Measurements from ENCODE around the gene SLC12A9. TPM values are rescaled to one million over a fixed set of nuclear protein-coding genes. Genes with fewer than 3 reads are reported as not detected.
"Not testable (repeated sequence)": the region's sequence is repeated elsewhere in the genome, so short reads cannot be mapped to it uniquely, and the experiment has no call there.

Gene SLC12A9
- polyA plus RNA-seq, 1 donor: 20.7 TPM

- no peak for DNase-seq (ENCODE audit: low read depth)
These were observed 43.6 kb downstream of the SLC12A9 start for GRCh38 chr7:100895956-100896731.

- DNase-seq (ENCODE audit: low read depth): no peak
These were observed 44.5 kb downstream of the SLC12A9 start for GRCh38 chr7:100896732-100897608.

DNA sequence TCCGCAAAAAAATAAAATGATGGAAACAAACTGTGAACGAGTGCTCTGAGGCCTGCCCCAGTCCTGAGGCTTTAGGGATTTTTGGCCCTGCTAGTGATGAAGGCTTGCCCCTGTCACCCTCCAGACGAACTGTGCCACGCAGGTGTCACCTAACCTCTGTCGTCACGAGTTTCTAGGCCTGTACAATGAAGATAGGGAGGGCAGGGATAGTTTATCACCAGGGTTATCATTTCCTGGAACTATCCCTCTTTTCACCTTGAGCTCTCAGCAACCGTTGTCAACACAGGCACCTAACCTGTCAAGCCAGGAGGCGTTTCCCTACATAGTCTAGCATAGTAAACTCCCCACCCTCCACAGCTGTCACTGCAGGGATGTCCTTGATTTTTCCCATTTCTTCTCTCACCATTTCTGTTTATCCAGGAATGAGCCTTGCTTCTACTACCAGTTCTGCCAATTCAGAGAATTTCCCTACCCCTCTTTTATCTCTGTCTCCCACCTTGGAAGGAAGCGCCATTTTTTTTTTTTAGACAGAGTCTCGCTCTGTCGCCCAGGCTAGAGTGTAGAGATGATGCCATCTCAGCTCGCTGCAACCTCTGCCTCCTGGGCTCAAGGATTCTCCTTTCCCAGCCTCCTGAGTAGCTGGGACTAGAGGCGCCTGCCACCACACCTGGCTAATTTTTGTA, 45.4 kb downstream of the SLC12A9 start:
- no peak for DNase-seq (ENCODE audit: low read depth)

DNA sequence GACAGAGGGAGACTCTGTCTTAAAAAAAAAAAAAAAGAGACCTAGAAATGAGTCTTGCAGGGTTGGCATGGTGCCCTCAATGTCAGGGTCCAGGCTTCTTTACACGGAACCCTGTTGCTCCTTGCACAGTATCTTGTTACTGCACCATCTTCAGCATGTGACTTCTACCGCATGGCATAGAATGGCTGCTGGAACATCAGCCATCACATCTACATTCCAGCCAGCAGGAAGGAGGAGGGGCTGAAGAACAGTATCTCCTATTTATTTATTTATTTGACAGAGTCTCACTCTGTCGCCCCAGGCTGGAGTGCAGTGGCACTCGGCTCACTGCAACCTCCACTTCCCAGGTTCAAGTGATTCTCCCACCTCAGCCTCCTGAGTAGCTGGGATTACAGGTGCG, 46.9 kb downstream of the SLC12A9 start:
- DNase-seq (ENCODE audit: low read depth): no peak

DNA sequence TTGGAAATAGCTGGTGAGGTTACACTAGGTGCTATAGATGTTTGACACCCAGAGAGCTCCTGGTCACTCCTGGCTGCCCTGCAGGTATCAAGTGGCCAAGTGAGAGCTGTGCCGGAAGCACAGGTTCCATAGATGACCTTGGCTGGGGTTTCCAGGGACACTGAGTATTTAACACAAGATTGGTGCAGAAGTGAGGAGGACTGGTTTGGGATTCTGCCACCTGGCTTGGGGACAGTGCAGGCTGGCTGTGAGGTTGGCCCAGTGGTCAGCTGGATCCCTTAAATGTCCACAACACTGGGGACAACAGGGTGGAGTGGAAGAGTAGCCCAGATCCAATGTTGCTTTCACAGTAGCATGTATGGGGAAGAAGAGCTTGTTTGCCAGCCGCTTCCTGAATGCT, 48.5 kb downstream of the SLC12A9 start:
- DNase-seq (ENCODE audit: low read depth): no peak

DNA sequence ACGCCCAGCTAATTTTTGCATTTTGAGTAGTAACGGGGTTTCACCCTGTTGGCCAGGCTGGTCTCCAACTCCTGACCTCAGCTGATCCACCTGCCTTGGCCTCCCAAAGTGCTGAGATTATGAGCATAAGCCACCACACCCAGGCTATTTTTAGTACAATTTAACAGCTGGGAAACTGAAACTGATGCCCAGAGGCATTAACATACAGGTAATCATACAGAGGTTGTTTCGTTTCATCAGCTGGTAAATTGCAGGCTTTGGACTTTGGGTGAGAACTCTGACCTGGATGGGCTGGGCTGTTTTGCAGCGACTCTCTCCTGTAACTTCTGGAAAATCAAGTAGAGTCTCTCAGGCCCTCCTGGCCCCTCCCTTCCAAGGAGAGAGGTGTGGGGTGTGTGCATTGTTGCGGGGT, 49.4 kb downstream of the SLC12A9 start:
- DNase-seq (ENCODE audit: low read depth): no peak

GRCh38 chr7:100902638-100903037, 50.1 kb downstream of the SLC12A9 start:
- DNase-seq (ENCODE audit: low read depth): no peak

- DNase-seq (ENCODE audit: low read depth): no peak
These were observed 56.0 kb downstream of the SLC12A9 start for GRCh38 chr7:100908512-100908911.

- DNase-seq (ENCODE audit: low read depth): not testable (repeated sequence)
These were observed 57.9 kb downstream of the SLC12A9 start for GRCh38 chr7:100910443-100910842.

DNA sequence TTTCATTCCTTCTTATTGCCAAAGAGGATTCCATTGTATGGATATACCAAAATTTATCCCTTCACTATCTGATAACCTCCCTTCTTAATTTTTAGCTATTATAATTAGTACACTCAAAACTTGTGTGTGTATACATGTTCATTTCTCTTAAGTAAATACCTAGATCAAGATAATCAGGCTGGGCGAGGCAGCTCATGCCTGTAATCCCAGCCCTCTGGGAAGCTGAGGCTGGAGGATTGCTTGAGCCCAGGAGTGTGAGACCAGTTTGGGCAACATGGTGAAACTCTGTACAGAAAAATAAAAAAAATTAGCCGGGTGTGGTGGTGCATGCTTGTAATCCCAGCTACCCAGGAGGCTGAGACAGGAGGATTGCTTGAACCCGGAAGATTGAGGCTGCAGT, 59.0 kb downstream of the SLC12A9 start:
- no peak for DNase-seq (ENCODE audit: low read depth)

DNA sequence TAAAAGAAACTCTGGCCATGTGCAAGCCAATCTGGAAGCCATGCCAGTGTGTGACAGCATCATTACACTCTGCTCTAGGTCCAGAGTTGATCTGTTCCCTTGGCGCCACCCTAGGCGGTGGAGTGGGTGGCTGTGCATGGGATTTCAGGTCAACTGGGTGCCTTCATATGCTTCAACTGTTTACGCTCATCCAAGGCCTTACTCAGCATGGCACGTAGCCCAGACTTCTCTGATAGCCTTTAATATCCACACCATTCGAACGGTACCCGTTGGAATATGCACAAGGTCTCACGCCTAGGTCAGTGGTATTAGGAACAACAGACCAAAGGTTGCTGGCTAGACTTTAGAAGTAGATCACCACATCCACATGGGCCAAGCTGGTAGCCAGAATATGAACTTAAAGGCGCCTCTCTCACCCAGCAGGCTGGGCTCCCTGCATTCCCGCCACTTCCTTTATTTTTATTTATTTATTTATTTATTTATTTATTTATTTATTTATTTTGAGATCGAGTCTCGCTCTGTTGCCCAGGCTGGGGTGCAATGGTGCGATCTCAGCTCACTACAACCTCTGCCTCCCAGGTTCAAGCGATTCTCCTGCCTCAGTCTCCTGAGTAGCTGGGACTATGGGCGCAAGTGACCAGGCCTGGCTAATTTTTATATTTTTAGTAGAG, 61.8 kb downstream of the SLC12A9 start:
- no peak for DNase-seq (ENCODE audit: low read depth)

DNA sequence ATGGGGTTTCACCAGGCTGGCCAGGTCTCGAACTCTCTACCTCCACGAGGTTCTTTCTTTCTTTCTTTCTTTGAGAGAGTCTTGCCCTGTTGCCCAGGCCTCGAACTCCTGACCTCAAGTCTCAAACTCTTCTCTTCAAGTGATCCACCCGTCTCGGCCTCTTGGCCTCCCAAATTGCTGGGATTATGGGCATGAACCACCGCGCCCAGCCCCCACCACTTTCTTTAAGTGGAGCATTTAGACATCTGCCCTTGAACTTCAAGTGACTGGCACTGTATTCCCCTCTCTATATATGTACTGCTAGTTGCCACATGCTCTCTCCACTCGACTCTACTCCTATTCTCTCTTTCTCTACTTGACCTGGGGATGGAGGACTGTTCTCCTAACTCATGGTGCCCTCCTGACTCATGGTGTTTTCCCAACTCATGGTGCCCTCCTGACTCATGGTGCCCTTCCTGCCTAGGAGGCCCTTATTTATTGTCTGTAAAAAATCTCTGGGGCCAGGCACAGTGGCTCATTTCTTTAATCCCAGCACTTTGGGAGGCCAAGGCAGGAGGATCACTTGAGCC, 62.5 kb downstream of the SLC12A9 start:
- DNase-seq (ENCODE audit: low read depth): no peak

Other genes with a start within 250 kb of the SLC12A9 start
- 17.1 TPM for gene MOSPD3, start 240.2 kb upstream of the SLC12A9 start, polyA plus RNA-seq (ENCODE audit: insufficient read length)
- gene TFR2, start 211.2 kb upstream of the SLC12A9 start, polyA plus RNA-seq (ENCODE audit: insufficient read length): 0.90 TPM
- gene ACTL6B, start 196.3 kb upstream of the SLC12A9 start, polyA plus RNA-seq (ENCODE audit: insufficient read length): not detected
- gene GNB2, start 179.0 kb upstream of the SLC12A9 start, polyA plus RNA-seq (ENCODE audit: insufficient read length): 139 TPM
- 30.2 TPM for gene GIGYF1, start 158.5 kb upstream of the SLC12A9 start, polyA plus RNA-seq (ENCODE audit: insufficient read length)
- 21.0 TPM for gene POP7, start 146.6 kb upstream of the SLC12A9 start, polyA plus RNA-seq (ENCODE audit: insufficient read length)
- gene EPO, start 132.2 kb upstream of the SLC12A9 start, polyA plus RNA-seq (ENCODE audit: insufficient read length): 0.18 TPM
- not detected for gene ZAN, start 119.1 kb upstream of the SLC12A9 start, polyA plus RNA-seq (ENCODE audit: insufficient read length)
- gene EPHB4, start 25.2 kb upstream of the SLC12A9 start, polyA plus RNA-seq (ENCODE audit: insufficient read length): 38.8 TPM
- 41.1 TPM for gene TRIP6, start 14.7 kb downstream of the SLC12A9 start, polyA plus RNA-seq (ENCODE audit: insufficient read length)
- 98.4 TPM for gene SRRT, start 22.4 kb downstream of the SLC12A9 start, polyA plus RNA-seq (ENCODE audit: insufficient read length)
- gene UFSP1, start 37.0 kb downstream of the SLC12A9 start, polyA plus RNA-seq (ENCODE audit: insufficient read length): 2.0 TPM
- gene ACHE, start 43.2 kb downstream of the SLC12A9 start, polyA plus RNA-seq (ENCODE audit: insufficient read length): 67.1 TPM
- 0.10 TPM for gene MUC3A, start 96.8 kb downstream of the SLC12A9 start, polyA plus RNA-seq (ENCODE audit: insufficient read length)
- 0.48 TPM for gene MUC12, start 116.9 kb downstream of the SLC12A9 start, polyA plus RNA-seq (ENCODE audit: insufficient read length)
- not detected for gene MUC17, start 167.4 kb downstream of the SLC12A9 start, polyA plus RNA-seq (ENCODE audit: insufficient read length)
- gene TRIM56, start 232.8 kb downstream of the SLC12A9 start, polyA plus RNA-seq (ENCODE audit: insufficient read length): 7.6 TPM

Data from forelimb muscle (tissue), 1 donor.